Ishikawa (cell line): Measurements from ENCODE around the gene SCAP.

Experiments
- RAD21 ChIP-seq: IDR thresholded peaks from 2 replicates; pipeline ENCODE4 v1.6.1; 2012; ENCODE audit warnings: low read depth
- TAF1 ChIP-seq: IDR thresholded peaks from 2 replicates; pipeline ENCODE4 v1.6.1; 2012; ENCODE audit warnings: low read depth, mild to moderate bottlenecking

DNA sequence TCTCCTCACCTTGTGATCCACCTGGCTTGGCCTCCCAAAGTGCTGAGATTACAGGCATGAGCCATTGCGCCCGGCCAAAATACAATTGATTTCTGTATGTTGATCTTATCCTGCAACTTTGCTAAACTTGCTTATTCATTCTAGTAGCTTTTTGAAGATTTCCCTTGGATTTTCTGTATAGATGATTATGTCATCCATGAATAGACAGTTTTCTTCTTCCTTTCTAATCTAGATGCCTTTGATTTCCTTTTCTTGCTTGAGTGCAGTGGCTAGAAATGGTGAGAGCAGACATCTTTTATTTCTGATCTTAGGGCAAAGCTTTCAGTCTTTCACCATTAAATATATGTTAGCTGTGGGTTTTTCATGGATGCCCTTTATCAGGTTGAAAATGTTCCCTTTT lies 42.2 kb upstream of the SCAP start:
- TF ChIP-seq TAF1, result no peak
- TF ChIP-seq RAD21, result no peak
